Measurements from ENCODE around the gene MVD. TPM values are rescaled to one million over a fixed set of nuclear protein-coding genes. Genes with fewer than 3 reads are reported as not detected.

MVD gene
- total and polyA plus RNA-seq, 8 donors: 24.3 to 154 (median 36.3) TPM

DNA sequence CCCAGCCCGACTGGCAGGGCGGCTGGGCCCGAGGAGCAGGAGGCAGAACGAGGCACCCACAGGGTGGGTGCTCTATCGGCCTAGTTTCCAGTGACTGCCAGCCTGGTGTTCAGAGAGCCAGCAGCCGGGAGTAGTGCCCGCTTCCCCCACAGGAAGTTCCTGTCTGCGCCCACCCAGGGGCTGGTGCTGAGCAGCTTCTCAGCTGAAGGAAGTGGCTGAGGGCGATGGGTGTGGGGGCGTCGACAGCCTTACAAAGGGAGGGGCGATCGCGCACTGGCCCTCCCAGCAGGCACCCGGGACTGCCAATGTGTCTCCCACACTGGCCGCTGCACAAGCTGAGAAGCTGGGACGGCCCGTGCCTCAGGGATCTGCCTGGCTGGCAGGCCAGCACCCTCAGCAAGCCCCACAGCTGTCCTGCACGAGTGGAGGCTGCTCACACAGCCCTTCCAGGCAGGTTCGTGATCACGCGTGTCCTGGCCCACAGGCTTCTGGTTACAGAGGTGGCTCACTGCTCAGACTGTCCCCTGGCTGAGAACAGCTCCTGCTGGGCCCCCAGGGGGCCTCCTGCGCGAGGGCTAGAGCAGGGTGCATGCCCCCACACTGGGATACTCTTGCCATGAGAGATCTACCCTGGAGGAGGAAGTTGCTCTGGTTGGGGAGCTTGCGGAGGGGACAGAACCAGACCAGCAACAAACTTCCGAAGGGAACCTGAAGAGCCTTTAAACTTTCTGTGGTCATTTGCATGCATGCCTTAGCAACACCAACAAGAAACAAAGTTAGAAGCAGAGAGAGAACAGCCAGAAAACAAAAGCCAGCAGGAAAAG lies 40.8 kb upstream of the MVD start:
- H3K4me3 ChIP-seq: peak overlapping the region in 1 of 2 donors; percentile 92
- DNase-seq (peak in 1 of 4 donors; percentile 76), ATAC-seq (peak; percentile 3)
- peaks cover 43 to 86% of the 10 kb centered on the region in 2 donors for H3K4me1 ChIP-seq
- peak overlapping the region; percentile 86 to 91 for H3K27ac ChIP-seq
- no peaks in the 10 kb centered on the region for H3K9me3 ChIP-seq
- TF ChIP-seq, protein P1, sequence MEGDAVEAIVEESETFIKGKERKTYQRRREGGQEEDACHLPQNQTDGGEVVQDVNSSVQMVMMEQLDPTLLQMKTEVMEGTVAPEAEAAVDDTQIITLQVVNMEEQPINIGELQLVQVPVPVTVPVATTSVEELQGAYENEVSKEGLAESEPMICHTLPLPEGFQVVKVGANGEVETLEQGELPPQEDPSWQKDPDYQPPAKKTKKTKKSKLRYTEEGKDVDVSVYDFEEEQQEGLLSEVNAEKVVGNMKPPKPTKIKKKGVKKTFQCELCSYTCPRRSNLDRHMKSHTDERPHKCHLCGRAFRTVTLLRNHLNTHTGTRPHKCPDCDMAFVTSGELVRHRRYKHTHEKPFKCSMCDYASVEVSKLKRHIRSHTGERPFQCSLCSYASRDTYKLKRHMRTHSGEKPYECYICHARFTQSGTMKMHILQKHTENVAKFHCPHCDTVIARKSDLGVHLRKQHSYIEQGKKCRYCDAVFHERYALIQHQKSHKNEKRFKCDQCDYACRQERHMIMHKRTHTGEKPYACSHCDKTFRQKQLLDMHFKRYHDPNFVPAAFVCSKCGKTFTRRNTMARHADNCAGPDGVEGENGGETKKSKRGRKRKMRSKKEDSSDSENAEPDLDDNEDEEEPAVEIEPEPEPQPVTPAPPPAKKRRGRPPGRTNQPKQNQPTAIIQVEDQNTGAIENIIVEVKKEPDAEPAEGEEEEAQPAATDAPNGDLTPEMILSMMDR (IDR thresholded peaks at IDR 0.05): no peak
- H3K27me3 ChIP-seq: no peaks in the 10 kb centered on the region
- H3K36me3 ChIP-seq: peaks cover 0 to 20% of the 10 kb centered on the region in 2 donors
- intact Hi-C loops (cut with DNase I): no loop called here

DNA sequence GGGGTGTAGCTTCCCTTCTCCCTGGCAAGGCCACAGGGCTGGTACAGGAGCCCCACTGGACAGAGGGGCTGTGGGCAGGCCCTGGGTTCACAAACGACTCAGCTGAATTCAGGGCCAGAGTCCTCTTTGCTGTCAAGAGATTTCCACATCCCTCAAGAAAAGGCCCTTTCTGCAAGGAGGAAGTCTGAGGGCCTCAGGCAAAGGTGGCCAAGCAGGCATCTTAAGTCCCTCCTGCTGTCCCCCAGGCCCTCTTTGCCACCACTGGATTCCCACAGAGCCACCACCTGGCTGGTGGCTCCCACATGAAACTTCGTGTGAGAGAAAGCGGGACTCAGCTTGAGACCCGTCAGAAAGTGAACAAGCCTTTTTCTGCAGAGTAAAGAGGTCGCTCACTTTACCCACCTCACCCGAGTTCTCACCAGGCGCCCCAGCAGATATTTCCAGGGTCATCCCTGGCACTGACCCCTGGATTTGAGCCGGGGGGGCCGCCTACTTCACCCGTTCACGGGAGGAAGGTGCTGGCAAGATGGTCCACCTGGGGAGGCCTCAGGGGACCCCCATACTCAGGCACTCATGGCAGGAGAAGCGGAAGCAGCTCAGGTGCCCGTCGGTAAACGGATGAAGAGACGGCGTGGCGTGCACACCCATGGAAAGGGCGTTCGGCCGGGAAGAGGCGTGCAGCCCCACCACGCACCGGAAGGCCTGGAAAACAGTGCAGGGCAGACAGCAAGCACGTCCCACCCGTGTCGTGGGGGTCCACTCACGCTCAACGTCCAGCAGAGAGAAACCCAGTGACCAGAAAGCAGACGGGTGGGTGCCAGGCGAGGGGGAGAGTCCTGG lies 39.7 kb upstream of the MVD start:
- Histone ChIP-seq H3K36me3 (peaks cover 0 to 32% of the 10 kb centered on the region in 2 donors), H3K4me1 (peaks cover 42 to 82% of the 10 kb centered on the region in 2 donors), H3K27me3 (no peaks in the 10 kb centered on the region), H3K27ac (peak overlapping the region; percentile 86 to 91), H3K9me3 (no peaks in the 10 kb centered on the region), H3K4me3 (peak overlapping the region in 1 of 2 donors; percentile 92)
- intact Hi-C loops (cut with DNase I): no loop called here
- DNase-seq (no peak), ATAC-seq (no peak)
- TF ChIP-seq, protein P1 (IDR thresholded peaks at IDR 0.05): no peak

DNA sequence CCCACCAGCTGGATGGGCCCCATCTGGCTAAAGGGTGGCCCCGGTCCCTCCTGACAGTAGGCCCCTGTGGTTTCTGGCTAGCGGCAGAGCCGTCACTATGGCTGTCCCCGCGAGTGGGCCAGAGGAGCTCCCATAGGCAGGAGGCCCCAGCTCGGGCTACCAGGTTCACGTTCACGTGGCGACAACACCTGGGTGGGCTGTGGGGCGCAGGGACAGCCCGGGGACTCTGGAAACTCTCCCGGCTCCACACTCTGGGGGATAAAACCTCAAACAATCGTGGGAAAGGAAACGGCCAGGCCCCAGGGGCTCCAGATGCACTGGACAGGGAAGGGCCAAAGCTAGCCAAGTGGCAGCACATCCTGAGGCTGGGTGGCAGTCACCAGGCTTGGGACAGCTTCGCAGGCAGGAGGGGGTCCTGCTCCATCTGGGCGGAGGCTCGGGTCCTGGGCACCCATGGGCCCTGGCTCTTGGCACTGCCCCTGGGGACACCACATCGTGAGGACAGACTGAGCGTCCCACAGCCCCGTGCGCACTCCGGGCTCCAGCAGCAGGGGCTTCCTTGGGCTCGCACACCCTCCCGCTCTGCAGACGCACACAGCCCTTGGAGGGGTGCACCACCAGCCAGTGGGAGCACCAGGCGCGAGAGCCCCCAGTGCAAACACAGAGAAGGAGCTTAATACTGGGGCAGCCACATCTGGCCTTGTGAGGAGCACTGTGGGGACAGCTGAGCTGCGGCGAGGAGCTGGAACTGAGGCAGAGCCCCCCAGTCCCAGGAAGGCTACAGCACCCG lies 38.9 kb upstream of the MVD start:
- Histone ChIP-seq H3K9me3 (no peaks in the 10 kb centered on the region), H3K27me3 (no peaks in the 10 kb centered on the region), H3K27ac (peak overlapping the region; percentile 86 to 91), H3K4me3 (peak overlapping the region in 1 of 2 donors; percentile 92), H3K4me1 (peaks cover 34 to 74% of the 10 kb centered on the region in 2 donors), H3K36me3 (peaks cover 0 to 40% of the 10 kb centered on the region in 2 donors)
- DNase-seq: no peak
- intact Hi-C loops (cut with DNase I): no loop called here
- TF ChIP-seq, protein P1 (IDR thresholded peaks at IDR 0.05): no peak
- ATAC-seq: no peak

DNA sequence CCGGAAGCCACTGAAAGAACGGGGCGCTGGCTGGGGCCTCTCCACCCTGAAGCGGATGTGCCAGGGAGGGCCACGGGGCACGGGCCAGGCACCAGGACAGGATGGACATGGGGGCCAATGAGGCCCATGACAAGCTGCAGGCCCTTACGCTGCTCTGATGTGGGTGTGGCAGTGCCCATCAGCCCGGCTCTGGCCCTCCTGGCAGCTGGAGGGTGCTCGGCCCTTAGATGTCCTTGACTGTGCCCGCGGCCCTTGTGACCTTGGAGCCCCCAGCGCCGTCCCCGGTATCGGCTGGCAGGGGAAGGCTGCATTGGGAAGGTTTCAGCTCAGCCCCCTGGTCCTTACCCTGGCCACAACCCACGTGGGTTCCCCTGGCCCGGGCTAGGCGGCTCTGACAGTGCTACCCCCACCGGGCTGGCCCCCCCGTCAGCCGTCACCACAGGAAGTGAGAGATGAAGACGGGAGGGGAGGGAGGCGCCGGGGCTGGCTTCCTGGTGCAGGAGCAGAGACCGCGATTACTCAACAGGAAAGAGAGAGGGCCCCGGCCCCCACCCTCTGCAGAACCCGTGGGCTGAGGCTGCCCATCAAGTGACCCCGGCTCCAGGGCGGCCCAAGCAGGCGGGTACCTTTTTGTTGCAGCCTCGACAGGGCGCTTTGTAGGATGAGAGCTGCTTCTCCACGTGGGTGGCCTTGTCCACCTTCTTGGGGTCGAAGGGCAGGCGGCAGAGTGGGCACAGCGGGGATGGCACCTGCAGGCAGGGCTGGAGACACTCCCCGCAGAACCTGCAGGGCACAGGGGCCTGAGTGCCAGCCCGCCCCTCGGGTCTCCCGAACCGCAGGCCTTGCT lies 38.0 kb upstream of the MVD start:
- H3K27ac ChIP-seq: peak overlapping the region; percentile 86 to 91
- intact Hi-C loops (cut with DNase I): no loop called here
- peak overlapping the region in 1 of 2 donors; percentile 92 for H3K4me3 ChIP-seq

More for the DNA sequence above, 38.0 kb upstream of the MVD start:
- Histone ChIP-seq H3K27me3 (no peaks in the 10 kb centered on the region), H3K4me1 (peaks cover 32 to 72% of the 10 kb centered on the region in 2 donors), H3K9me3 (no peaks in the 10 kb centered on the region), H3K36me3 (peaks cover 0 to 49% of the 10 kb centered on the region in 2 donors)
- TF ChIP-seq, protein P1 (IDR thresholded peaks at IDR 0.05): no peak
- peak in 3 of 4 donors; percentile 81 to 99 (median 97) for DNase-seq
- peak; percentile 76 for ATAC-seq

All from left lung (tissue), 10 donors.